Measurements from ENCODE around the gene SYNDIG1L.
A peak's percentile ranks its signal among the peaks of the same experiment; 100 is the strongest.
"Not testable (repeated sequence)": the region's sequence is repeated elsewhere in the genome, so short reads cannot be mapped to it uniquely, and the experiment has no call there.

SYNDIG1L gene

GRCh38 chr14:74404435-74404834 is 21.6 kb downstream of the SYNDIG1L start:
- Mint-ChIP-seq H3K9me3 (no peaks in the 10 kb centered on the region), H3K4me3 (no peak overlapping the region), H3K36me3 (ENCODE audit: low read depth) (no peaks in the 10 kb centered on the region), H3K4me1 (ENCODE audit: low read depth) (peaks cover 19% of the 10 kb centered on the region), H3K27me3 (peaks cover 22% of the 10 kb centered on the region), H3K27ac (no peak overlapping the region)
- intact Hi-C loops (cut with micrococcal nuclease), result no loop called here

DNA sequence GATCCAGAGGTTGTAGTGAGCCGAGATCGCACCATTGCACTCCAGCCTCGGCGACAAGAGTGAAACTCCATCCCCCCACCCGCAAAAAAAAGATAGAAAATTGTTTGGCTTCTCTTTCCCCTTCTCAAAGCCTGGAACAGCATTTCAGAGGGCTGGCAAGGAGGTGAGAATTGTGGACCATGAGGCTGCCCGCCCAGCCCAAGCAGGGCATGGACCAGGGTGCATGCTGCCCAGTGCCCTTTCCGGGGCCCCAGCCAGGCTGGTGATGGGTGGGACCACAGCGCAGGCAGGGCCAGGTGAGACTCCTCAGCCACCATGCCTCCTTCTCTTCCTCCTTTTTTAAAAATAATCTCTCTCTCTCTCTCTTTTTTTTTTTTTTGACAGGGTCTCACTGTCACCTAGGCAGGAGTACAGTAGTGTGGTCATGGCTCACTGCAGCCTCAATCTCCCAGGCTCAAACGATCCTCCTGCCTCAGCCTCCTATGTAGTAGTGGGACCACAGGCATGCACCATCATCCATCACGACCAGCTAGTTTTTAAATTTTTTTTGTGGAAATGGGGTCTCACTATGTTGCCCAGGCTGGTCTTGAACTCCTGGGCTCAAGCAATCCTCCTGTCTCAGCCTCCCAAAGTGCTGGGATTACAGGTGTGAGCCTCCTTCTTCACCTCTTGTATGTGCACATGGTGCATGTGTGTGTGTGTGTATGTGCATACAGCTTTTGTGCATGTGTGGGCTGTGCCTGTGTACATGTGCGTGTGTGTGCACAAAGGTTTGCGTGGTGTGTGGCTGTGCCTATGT is 22.2 kb downstream of the SYNDIG1L start:
- peaks cover 19% of the 10 kb centered on the region for H3K4me1 Mint-ChIP-seq (ENCODE audit: low read depth)
- no peak overlapping the region for H3K27ac Mint-ChIP-seq
- peaks cover 23% of the 10 kb centered on the region for H3K27me3 Mint-ChIP-seq
- no peak overlapping the region for H3K4me3 Mint-ChIP-seq
- intact Hi-C loops (cut with micrococcal nuclease), result no loop called here
- no peaks in the 10 kb centered on the region for H3K9me3 Mint-ChIP-seq
- no peaks in the 10 kb centered on the region for H3K36me3 Mint-ChIP-seq (ENCODE audit: low read depth)

GRCh38 chr14:74402401-74403251 is 23.4 kb downstream of the SYNDIG1L start:
- H3K9me3 Mint-ChIP-seq, result no peaks in the 10 kb centered on the region
- peaks cover 23% of the 10 kb centered on the region for H3K27me3 Mint-ChIP-seq
- H3K27ac Mint-ChIP-seq, result peak overlapping the region; percentile 50
- H3K36me3 Mint-ChIP-seq (ENCODE audit: low read depth), result no peaks in the 10 kb centered on the region
- H3K4me3 Mint-ChIP-seq, result peak overlapping the region; percentile 35
- intact Hi-C loops (cut with micrococcal nuclease), result no loop called here
- peaks cover 19% of the 10 kb centered on the region for H3K4me1 Mint-ChIP-seq (ENCODE audit: low read depth)

- intact Hi-C loops (cut with micrococcal nuclease), result no loop called here
- peak overlapping the region; percentile 50 for H3K27ac Mint-ChIP-seq
- no peak overlapping the region for H3K4me3 Mint-ChIP-seq
Measured at GRCh38 chr14:74401504-74402241, 24.3 kb downstream of the SYNDIG1L start.

GRCh38 chr14:74400919-74401503 is 25.0 kb downstream of the SYNDIG1L start:
- no peak overlapping the region for H3K4me3 Mint-ChIP-seq
- H3K36me3 Mint-ChIP-seq (ENCODE audit: low read depth), result no peaks in the 10 kb centered on the region
- H3K9me3 Mint-ChIP-seq, result no peaks in the 10 kb centered on the region
- intact Hi-C loops (cut with micrococcal nuclease), result no loop called here
- peaks cover 30% of the 10 kb centered on the region for H3K27me3 Mint-ChIP-seq
- H3K27ac Mint-ChIP-seq, result peak overlapping the region; percentile 50
- peaks cover 19% of the 10 kb centered on the region for H3K4me1 Mint-ChIP-seq (ENCODE audit: low read depth)

More at GRCh38 chr14:74401504-74402241, 24.3 kb downstream of the SYNDIG1L start:
- peaks cover 19% of the 10 kb centered on the region for H3K4me1 Mint-ChIP-seq (ENCODE audit: low read depth)
- H3K9me3 Mint-ChIP-seq, result no peaks in the 10 kb centered on the region
- H3K36me3 Mint-ChIP-seq (ENCODE audit: low read depth), result no peaks in the 10 kb centered on the region
- peaks cover 26% of the 10 kb centered on the region for H3K27me3 Mint-ChIP-seq

DNA sequence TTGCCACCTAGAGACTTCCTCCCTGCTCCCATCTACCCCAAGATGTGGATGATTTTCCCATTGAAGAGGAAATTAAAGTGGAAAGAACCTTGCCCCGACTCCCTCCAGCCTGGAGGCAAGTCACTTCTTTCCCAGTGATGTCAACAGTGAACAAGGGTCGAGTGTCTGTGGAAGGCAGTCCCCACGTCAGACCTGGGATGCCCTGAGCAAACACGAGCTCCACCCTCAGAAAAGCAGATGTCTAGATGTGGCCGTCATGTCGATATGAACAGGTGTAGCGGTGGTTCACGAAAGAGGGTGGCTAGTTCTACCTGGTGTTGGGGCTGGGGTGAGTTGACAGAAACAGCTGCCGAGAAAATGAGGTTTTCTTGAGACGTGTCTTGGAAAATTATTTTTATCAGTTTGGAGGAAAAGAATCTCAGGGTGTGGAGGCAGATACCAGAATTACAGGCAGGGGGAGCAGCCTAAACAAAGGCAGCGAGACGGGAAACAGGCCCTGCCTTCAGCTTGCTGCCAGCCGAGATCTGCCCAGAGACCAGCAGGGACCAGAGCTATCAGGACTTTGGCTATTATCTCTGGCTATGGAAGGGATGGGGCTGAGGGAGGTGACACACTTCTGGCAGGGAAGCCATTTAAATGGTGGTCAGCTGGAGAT is 25.9 kb downstream of the SYNDIG1L start:
- Mint-ChIP-seq H3K27me3 (peaks cover 33% of the 10 kb centered on the region), H3K4me3 (no peak overlapping the region), H3K9me3 (no peaks in the 10 kb centered on the region), H3K27ac (no peak overlapping the region), H3K36me3 (ENCODE audit: low read depth) (no peaks in the 10 kb centered on the region), H3K4me1 (ENCODE audit: low read depth) (peaks cover 19% of the 10 kb centered on the region)
- intact Hi-C loops (cut with micrococcal nuclease), result no loop called here

DNA sequence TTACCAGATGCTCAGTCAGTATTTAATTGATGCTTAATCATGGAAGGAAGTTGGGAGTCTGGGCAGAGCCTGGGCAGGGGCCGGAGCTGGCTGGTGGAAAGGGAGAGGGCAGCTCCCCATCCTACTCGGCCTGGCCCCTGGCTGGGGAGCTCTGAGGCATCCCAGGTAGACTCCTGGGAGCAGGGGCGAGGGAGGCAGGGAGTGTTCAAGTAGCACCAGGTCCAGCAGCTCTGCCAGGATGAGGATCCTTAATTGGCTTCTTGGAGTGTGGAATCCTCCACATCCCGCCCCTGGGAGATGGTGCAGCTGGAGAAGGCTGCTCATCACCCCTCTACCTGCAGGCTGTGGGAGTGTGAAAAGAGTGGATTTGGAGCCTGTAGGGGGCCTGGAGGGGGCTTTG is 30.9 kb downstream of the SYNDIG1L start:
- peaks cover 5% of the 10 kb centered on the region for H3K4me1 Mint-ChIP-seq (ENCODE audit: low read depth)
- H3K36me3 Mint-ChIP-seq (ENCODE audit: low read depth), result no peaks in the 10 kb centered on the region
- H3K4me3 Mint-ChIP-seq, result no peak overlapping the region
- no peaks in the 10 kb centered on the region for H3K9me3 Mint-ChIP-seq
- peaks cover 33% of the 10 kb centered on the region for H3K27me3 Mint-ChIP-seq
- intact Hi-C loops (cut with micrococcal nuclease), result no loop called here
- H3K27ac Mint-ChIP-seq, result no peak overlapping the region

- Mint-ChIP-seq H3K27me3 (peaks cover 28% of the 10 kb centered on the region), H3K4me1 (ENCODE audit: low read depth) (peaks cover 5% of the 10 kb centered on the region), H3K4me3 (no peak overlapping the region), H3K36me3 (ENCODE audit: low read depth) (no peaks in the 10 kb centered on the region), H3K27ac (no peak overlapping the region), H3K9me3 (no peaks in the 10 kb centered on the region)
- intact Hi-C loops (cut with micrococcal nuclease), result no loop called here
Measured at GRCh38 chr14:74394549-74394948, 31.5 kb downstream of the SYNDIG1L start.

- Mint-ChIP-seq H3K27ac (no peak overlapping the region), H3K4me1 (ENCODE audit: low read depth) (peaks cover 16% of the 10 kb centered on the region), H3K4me3 (no peak overlapping the region), H3K36me3 (ENCODE audit: low read depth) (no peaks in the 10 kb centered on the region), H3K9me3 (no peaks in the 10 kb centered on the region), H3K27me3 (peaks cover 23% of the 10 kb centered on the region)
- intact Hi-C loops (cut with micrococcal nuclease), result no loop called here
Measured at GRCh38 chr14:74392616-74393570, 33.1 kb downstream of the SYNDIG1L start.

DNA sequence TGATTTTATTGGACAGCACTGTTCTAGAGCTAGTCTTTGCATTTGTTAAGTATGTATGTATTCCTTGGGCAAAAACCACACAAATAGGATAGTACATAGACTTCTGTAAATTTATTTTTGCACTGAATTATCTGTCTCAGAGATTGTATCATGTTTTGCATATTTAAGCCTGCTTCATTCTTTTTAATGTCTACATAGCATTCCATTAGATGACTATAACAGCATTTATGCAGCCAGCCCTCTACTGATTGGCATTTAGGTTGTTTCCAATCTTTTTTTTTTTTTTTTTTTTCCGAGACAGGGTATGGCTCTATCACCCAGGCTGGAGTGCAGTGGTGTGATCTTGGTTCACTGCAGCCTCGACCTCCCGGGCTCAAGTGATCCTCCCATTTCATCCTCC is 34.5 kb downstream of the SYNDIG1L start:
- Mint-ChIP-seq H3K27me3 (peaks cover 19% of the 10 kb centered on the region), H3K36me3 (ENCODE audit: low read depth) (no peaks in the 10 kb centered on the region), H3K9me3 (no peaks in the 10 kb centered on the region), H3K27ac (no peak overlapping the region), H3K4me3 (no peak overlapping the region), H3K4me1 (ENCODE audit: low read depth) (peaks cover 17% of the 10 kb centered on the region)
- intact Hi-C loops (cut with micrococcal nuclease), result no loop called here

- intact Hi-C loops (cut with micrococcal nuclease); H3K27ac Mint-ChIP-seq; H3K4me3 Mint-ChIP-seq; H3K36me3 Mint-ChIP-seq (ENCODE audit: low read depth); H3K9me3 Mint-ChIP-seq: not testable (repeated sequence)
- H3K27me3 Mint-ChIP-seq, result peaks cover 17% of the 10 kb centered on the region
- peaks cover 17% of the 10 kb centered on the region for H3K4me1 Mint-ChIP-seq (ENCODE audit: low read depth)
Measured at GRCh38 chr14:74390505-74390904, 35.5 kb downstream of the SYNDIG1L start.

DNA sequence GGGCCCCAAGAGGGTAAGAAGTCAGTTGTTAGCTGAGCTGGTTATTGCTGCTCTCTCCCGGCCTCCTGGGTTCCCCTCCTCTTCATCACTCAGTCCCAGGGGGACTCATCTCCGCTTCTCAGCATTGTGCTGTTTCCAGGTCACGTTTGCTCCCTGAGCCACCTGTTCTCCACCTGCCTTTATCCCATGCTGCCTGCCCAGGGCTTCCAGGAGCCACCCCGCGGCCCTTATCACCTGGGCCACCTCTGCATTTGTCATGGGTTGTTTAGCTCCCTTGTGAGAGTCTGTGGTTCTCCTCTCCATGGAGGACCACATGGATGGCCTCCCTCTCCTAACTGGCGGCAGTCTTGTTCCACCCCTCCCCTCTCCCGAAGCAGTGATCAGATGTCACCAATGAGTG is 36.0 kb downstream of the SYNDIG1L start:
- H3K36me3 Mint-ChIP-seq (ENCODE audit: low read depth), result no peaks in the 10 kb centered on the region
- no peak overlapping the region for H3K4me3 Mint-ChIP-seq
- H3K9me3 Mint-ChIP-seq, result no peaks in the 10 kb centered on the region
- H3K27ac Mint-ChIP-seq, result no peak overlapping the region
- H3K4me1 Mint-ChIP-seq (ENCODE audit: low read depth), result peaks cover 17% of the 10 kb centered on the region
- intact Hi-C loops (cut with micrococcal nuclease), result no loop called here
- peaks cover 13% of the 10 kb centered on the region for H3K27me3 Mint-ChIP-seq

All from dendritic cell treated with granulocyte-macrophage colony-stimulating factor and Interleukin-4, amounts not matched to agents 40 ng/mL and 50 ng/mL, for 4 days (primary cell).